HG03439 (cell line): ENCODE results near the gene ADARB2.
"Not testable (repeated sequence)": the region's sequence is repeated elsewhere in the genome, so short reads cannot be mapped to it uniquely, and the experiment has no call there.

Source experiments
- ATAC-seq: cut with Tn5 transposase; IDR thresholded peaks from one replicate; pipeline ENCODE4 v1.9.1; 2021; ENCODE audit warnings: mild to moderate bottlenecking, moderate library complexity; ENCODE audit not compliant: unreplicated experiment

The ADARB2 gene

GRCh38 chr10:1247598-1248261, 489.6 kb downstream of the ADARB2 start:
- no peak for ATAC-seq

DNA sequence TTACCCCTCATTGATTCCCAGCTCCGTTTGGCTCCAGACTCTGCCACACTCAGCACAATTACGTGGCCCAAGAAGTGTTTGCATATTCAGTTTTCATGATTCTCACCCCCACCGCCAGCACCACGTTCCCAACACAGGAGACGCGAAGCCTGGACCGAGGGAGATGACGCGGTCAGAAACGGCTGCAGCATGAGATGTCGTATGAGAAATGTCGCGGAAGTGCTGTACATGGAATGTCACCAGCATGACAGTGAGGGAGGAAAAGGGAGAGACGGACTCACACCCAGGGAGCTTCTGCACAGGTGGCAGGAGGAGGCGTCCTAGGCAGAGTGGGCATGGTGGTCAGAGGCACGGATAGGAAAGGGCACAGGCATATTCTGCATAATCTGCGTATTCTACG, 492.8 kb downstream of the ADARB2 start:
- ATAC-seq = no peak

GRCh38 chr10:1243486-1244234, 493.7 kb downstream of the ADARB2 start:
- no peak for ATAC-seq

- no peak for ATAC-seq
Observed at GRCh38 chr10:1242975-1243374, 494.4 kb downstream of the ADARB2 start.

DNA sequence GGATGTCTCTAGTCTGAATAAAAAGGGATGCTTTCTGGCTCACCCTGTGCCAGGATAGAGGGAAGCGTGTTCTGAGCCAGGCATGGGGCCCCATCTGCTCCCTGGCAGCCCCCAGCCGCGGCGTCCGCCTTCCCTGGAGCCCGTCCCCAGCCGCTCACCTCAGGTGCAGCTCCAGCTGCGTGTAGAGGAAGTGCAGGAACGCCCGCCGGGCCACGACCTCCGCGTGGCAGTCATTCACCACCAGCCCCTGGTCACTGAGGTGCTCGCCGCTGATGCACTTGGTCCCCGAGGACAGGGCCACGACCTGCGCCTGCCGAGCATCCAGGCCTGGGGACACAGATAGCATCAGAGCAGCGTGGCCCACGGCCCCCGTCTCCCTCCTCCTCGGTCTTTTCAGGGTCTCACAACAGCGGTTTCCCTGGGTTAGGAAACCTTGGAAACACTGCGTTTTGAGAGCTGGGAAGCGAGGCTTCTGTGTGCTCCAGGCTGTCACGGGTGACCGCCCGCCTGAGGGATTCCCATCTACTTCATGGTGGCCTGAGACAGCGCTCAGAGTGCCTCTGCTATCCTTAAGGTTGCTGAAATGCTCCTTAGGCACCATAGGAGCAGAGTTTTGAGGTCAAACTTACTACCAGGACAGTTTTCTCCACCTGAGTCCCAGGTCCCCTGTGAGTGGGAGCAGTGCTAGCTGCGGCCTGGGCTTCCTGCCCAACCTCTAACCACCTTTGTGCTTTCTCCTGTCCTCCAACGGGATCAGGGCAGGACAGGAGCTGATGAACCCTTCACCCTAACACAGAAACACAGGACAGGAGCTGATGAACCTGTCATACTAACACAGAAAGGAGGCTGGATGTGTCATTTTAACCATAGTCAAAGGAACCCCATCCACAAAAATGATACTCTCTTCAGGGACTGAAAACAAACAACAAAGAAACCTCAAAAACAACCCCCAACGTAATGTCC, 495.1 kb downstream of the ADARB2 start:
- ATAC-seq = no peak

DNA sequence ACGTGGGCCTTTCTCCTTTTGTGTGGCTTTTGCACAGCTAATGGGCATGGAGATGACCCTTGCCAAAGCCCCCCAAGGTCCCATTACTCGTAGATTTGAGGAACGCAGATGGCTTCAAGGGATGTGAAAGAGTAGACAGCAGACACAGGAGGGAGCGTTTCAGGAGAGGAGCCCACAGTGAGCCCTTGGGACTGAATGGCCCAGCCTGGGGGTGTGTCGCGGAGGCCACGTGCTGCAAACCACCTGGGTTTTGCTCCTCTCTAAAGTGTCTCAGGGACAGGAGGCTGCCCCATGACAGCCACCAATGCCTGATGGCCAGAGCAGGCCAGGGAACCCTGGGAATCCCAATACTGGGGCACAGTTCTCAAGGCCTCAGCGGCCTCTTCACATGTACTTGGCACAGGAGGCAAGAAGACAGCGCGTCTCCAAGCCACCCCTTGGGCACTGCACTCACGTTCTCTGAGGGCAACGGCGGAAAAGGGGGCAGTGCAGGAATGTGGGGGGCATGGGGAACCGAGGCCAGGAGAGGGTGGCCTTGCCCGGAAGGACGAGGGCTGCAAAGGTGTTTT, 495.9 kb downstream of the ADARB2 start:
- no peak for ATAC-seq

DNA sequence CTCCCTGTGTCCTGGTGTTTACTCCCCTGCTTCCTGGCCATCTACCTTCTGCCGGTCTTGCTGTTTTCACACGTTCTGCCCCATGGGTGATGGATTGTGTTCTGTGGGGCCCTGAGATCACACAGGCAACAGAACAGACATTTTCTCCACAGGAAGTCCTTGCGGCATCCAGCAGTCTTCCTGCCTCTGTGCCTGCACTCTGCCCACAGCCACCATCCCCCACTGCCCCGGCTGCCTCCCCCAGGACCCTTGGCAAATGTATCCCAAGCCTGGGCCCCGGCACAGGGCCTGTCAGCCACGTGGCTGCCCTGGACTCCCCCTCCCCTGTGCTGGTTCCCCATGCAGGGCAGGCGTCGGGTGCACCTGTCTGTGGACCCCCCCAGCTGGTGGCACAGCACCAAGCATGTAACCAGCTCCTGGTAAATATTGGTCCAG, 497.0 kb downstream of the ADARB2 start:
- ATAC-seq = no peak

- ATAC-seq = no peak
Observed at GRCh38 chr10:1233031-1233430, 504.3 kb downstream of the ADARB2 start.

GRCh38 chr10:1232164-1232911, 505.0 kb downstream of the ADARB2 start:
- no peak for ATAC-seq

DNA sequence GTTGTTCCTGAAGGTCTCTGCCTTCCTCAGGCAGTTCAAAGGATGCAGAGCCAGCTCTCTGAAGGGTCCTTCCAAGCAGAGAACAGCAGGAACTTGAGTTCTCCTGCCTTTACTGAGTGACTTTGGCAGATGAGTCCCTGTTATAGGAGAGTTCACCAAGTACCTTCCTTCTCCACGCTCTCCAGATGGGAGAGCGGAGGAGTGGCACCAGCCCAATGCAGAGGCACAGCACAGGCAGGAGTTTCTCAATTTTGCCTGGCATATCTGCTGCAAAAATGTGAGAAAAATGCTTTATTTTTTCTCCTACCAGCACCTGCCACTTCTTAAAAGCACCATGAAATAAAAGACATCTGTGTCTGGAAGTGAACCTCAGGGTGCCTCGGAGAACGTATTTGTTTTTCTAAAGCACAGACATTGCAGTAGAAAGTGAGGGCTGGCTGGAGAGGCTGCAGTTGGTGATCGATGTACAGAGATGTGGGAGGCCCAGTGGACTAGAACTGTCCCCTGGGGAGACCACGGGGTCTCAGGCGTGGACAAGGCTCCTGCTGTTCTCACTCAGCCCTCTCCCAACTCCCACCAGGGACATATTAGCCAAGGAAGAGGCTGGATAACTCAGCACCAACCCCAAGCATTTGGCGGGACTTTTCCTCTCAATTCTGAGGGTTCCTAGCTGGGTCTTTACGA, 506.6 kb downstream of the ADARB2 start:
- ATAC-seq = no peak

DNA sequence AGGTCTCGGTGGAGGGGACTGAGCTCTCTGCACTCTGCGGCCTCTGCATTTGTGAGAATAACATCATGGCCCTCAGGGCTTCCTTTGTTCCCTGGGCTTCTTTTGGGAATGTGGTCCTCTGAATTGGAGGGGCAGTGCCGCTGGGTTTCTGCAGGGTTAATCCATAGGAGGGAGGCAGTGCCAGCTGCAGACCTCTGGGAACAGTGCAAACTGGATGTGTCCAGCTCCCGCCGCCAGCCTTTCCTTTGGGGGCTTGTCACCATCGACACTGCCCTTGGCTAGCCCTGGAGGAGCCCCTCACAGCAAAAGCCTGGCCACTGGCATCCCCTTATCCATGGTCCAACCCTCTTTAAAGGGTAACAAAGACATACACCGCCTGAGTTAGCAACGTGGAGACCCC, 507.2 kb downstream of the ADARB2 start:
- no peak for ATAC-seq

DNA sequence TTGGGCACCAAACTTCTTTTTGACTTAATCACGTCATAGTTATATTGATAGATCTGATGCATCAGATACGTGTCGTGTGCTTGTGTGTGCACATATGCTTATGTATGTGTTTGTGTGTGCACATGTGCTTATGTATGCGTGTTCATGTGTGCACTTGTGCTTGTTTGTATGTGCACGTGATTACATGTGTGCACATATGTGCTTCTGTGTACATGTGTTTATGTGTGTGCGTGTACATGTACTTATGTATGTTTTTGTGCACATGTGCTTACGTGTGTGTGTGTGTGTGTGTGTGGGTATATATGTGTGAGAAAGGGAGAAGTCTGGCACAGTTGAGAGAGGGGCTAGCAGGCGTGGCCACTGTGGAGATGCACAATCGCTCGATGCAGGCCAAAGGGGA, 507.8 kb downstream of the ADARB2 start:
- ATAC-seq = no peak

GRCh38 chr10:1229116-1229515, 508.2 kb downstream of the ADARB2 start:
- no peak for ATAC-seq

DNA sequence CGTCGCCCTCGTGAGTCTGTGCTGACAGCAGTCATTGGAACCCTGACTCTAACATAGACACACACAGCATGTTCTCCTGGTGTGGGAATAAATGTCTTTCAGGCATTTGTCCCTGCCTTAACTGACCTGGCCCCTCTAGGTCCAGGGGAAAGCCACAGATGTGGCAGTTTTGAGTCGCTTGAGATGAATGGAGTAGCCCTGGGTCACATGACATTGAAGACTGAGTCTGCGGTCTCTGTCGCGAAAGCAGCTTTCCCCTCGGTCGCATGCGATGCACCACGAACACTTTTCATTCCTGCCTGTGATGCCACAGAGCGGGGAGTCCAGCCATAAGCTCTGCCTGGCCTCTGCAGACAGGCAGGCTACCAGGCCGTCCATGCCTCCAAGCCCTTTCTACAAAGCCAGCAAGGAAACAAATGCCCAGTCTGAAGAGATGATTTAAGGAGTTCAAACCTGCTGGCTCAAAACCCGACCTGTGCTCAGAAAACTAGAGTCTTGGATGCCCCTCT, 508.8 kb downstream of the ADARB2 start:
- no peak for ATAC-seq

GRCh38 chr10:1227510-1228402, 509.6 kb downstream of the ADARB2 start:
- no peak for ATAC-seq

DNA sequence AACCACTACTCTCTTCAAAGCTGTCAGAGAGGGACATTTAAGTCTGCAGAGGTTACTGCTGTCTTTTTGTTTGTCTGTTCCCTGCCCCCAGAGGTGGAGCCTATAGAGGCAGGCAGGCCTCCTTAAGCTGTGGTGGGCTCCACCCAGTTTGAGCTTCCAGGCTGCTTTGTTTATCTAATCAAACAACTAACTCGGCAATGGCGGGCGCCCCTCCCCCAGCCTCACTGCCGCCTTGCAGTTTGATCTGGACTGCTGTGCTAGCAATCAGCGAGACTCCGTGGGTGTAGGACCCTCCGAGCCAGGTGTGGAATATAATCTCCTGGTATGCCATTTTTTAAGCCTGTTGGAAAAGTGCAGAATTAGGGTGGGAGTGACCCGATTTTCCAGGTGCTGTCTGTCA, 510.4 kb downstream of the ADARB2 start:
- ATAC-seq = not testable (repeated sequence)

DNA sequence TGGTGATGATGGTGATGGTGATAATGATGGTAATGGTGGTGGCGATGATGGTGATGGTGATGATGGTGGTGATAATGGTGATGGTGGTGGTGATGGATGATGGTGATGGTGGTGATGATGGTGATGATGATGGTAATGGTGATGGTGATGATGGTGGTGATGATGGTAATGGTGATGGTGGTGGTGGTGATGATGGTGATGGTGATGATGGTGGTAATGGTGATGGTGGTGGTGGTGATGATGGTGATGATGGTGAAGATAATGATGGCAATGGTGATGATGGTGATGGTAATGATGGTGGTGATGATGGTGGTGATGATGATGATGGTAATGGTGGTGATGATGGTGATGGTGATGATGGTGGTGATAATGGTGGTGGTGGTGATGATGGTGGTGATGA, 517.5 kb downstream of the ADARB2 start:
- ATAC-seq = not testable (repeated sequence)

DNA sequence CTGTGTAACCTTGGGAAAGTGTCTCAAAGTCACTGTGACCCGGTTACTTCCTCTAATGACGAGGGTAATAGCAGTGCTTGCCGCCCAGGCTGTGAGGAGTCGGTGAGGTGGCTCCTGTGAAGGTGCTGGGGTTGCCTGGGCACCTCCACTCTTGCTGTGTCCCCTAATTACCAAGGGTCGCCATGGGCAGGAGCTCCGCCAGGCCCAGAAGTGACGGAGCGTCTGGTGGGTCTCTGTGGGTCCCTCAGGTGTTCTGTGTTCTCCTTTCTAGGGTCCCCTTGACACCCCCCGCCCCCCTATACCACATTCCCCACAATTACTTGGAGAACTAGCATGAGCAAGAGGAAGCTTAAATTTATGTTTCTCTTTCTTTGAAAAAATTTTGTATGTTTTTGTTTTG, 519.7 kb downstream of the ADARB2 start:
- ATAC-seq = no peak

GRCh38 chr10:1217237-1217587, 520.1 kb downstream of the ADARB2 start:
- ATAC-seq = no peak
